ENCODE data around the gene ATXN2L. TPM values are rescaled to one million over a fixed set of nuclear protein-coding genes. Genes with fewer than 3 reads are reported as not detected.

Gene ATXN2L
- total and polyA plus RNA-seq, 4 donors, result 23.1 to 40.7 (median 32.8) TPM

DNA sequence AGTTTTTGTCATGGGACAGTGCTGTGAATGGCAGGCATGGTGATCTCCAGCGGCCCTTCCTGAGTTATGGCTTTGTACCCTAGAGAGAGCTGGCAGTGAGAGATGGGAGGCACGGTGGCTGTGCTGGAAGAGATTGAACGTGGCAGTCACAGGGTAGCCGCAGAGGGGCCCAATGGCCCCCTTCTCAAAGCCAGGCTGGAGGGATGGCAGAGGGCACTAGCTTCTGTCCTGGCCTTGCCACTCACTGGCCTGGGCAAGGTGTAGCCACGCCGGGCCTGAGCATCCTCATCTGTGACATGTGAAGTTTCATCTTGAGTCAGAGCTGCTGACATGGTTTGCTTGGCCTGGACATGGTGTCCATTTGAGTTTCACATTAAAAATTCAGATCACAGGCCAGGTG is 51.6 kb downstream of the ATXN2L start (continued):
- TF ChIP-seq, protein P1, sequence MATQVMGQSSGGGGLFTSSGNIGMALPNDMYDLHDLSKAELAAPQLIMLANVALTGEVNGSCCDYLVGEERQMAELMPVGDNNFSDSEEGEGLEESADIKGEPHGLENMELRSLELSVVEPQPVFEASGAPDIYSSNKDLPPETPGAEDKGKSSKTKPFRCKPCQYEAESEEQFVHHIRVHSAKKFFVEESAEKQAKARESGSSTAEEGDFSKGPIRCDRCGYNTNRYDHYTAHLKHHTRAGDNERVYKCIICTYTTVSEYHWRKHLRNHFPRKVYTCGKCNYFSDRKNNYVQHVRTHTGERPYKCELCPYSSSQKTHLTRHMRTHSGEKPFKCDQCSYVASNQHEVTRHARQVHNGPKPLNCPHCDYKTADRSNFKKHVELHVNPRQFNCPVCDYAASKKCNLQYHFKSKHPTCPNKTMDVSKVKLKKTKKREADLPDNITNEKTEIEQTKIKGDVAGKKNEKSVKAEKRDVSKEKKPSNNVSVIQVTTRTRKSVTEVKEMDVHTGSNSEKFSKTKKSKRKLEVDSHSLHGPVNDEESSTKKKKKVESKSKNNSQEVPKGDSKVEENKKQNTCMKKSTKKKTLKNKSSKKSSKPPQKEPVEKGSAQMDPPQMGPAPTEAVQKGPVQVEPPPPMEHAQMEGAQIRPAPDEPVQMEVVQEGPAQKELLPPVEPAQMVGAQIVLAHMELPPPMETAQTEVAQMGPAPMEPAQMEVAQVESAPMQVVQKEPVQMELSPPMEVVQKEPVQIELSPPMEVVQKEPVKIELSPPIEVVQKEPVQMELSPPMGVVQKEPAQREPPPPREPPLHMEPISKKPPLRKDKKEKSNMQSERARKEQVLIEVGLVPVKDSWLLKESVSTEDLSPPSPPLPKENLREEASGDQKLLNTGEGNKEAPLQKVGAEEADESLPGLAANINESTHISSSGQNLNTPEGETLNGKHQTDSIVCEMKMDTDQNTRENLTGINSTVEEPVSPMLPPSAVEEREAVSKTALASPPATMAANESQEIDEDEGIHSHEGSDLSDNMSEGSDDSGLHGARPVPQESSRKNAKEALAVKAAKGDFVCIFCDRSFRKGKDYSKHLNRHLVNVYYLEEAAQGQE (IDR thresholded peaks at IDR 0.05), result no peak
- TF ChIP-seq, protein P2, sequence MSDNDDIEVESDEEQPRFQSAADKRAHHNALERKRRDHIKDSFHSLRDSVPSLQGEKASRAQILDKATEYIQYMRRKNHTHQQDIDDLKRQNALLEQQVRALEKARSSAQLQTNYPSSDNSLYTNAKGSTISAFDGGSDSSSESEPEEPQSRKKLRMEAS (IDR thresholded peaks at IDR 0.05), result no peak

DNA sequence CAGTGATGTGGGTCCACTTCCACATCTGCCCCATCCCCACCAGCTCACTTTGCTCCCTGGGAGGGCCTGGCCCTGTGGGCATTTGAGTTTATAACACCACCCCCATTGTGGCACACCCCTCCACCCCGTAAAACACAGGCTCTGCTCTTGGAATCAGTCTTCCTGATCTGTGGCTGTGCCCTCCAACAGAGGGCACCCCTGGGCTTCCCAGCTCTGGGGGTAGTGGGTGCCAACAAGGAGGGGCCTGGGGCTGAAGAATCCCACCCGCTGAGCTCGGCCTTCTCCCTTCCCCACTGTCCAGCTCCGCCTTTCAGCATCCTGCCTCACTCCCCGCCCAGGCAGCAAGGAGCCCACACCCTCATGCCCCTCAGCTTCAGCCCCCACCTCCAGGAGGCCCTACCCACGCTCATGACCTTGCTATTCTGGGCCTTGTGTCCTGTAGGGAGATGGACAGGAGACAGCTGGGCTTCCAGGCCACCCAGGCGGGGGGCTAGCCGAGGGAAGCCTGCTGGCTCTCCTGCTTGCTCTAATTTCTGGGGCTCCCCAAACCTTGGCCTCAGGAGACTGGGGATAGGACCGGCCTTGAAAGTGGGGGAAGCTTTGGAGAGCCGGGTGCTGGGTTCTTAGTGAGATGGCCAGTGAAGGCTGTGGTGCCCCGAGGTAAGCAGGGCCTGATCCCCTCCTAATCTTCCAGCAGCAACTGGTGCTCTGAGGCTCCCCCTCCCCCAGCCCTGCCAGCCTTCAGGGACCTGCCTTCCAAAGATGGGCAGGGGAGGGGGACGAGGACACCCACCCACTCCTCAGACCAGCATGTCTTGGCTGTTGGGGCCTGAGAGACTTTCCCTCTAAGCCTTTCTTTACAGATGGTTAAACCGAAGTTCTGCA is 52.6 kb downstream of the ATXN2L start:
- DNase-seq (ENCODE audit: low spot score), result no peak
- Histone ChIP-seq H3K9ac (ENCODE audit: low read depth in 1 of 2, low read length in 2 of 2) (no peak overlapping the region), H3K4me3 (ENCODE audit: low read depth in 1 of 3, low read length in 3 of 3) (no peak overlapping the region), H3K27me3 (ENCODE audit: control insufficient read depth in 4 of 4, insufficient read depth in 4 of 4, low read length in 3 of 4) (no peaks in the 10 kb centered on the region), H3K27ac (ENCODE audit: low read depth in 1 of 2, low read length in 2 of 2) (no peak overlapping the region), H3K36me3 (ENCODE audit: control insufficient read depth in 4 of 4, insufficient read depth in 3 of 4, low read depth in 1 of 4, low read length in 3 of 4) (peaks cover 5 to 26% (median 8%) of the 10 kb centered on the region in 4 donors), H3K4me1 (ENCODE audit: control insufficient read depth in 4 of 4, insufficient read depth in 4 of 4, low read length in 3 of 4) (peaks cover 2 to 12% (median 11%) of the 10 kb centered on the region in 4 donors), H3K9me3 (ENCODE audit: control insufficient read depth in 4 of 4, low read length in 3 of 4) (no peaks in the 10 kb centered on the region)
- 79% methylated on average over 13 of the region's 13 CpGs for WGBS
- TF ChIP-seq TAF1 (conservative IDR thresholded peaks at IDR 0.05) (no peak), HNF4A (conservative IDR thresholded peaks at IDR 0.05) (no peak), SP1 (IDR thresholded peaks at IDR 0.05) (no peak)
- TF ChIP-seq, protein P3, sequence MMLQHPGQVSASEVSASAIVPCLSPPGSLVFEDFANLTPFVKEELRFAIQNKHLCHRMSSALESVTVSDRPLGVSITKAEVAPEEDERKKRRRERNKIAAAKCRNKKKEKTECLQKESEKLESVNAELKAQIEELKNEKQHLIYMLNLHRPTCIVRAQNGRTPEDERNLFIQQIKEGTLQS (IDR thresholded peaks at IDR 0.05), result no peak

DNA sequence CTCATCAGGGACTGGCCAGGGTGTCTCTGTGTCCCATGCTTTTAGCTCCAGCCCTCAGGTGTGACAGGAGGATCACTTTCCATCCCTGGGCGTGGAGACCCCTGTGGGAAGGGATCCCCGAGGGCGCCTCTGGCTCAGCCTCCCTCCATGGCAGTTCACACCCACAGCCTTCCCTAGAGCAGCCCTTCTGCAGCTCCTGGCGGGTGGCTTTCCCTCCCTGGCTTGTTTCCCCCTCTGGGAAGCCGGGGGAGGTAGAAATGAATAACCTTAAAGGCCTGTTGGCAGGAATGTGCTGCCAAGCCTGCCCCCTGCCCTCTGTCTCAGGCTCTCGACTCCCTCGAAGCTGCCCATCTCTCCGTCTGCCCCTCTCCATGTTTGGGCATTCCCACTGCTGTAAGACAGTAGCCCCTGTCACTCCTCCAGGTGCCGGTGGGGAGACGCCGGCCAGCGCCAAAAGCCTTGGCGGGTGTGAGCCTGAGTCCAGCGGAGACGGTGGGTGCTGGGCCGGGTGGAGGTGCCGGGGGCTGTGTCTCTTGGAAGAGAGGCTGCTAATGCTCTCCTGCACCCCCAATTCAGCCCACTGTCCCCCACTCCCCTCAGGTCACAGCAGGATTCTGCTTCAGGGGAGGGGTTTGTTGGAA is 53.3 kb downstream of the ATXN2L start:
- Histone ChIP-seq H3K27me3 (ENCODE audit: control insufficient read depth in 4 of 4, insufficient read depth in 4 of 4, low read length in 3 of 4) (no peaks in the 10 kb centered on the region), H3K9me3 (ENCODE audit: control insufficient read depth in 4 of 4, low read length in 3 of 4) (no peaks in the 10 kb centered on the region), H3K27ac (ENCODE audit: low read depth in 1 of 2, low read length in 2 of 2) (no peak overlapping the region), H3K36me3 (ENCODE audit: control insufficient read depth in 4 of 4, insufficient read depth in 3 of 4, low read depth in 1 of 4, low read length in 3 of 4) (peaks cover 5 to 19% (median 7%) of the 10 kb centered on the region in 4 donors), H3K4me1 (ENCODE audit: control insufficient read depth in 4 of 4, insufficient read depth in 4 of 4, low read length in 3 of 4) (peaks cover 2 to 12% (median 11%) of the 10 kb centered on the region in 4 donors), H3K9ac (ENCODE audit: low read depth in 1 of 2, low read length in 2 of 2) (no peak overlapping the region), H3K4me3 (ENCODE audit: low read depth in 1 of 3, low read length in 3 of 3) (no peak overlapping the region)
- WGBS, result 87% methylated on average over 17 of the region's 17 CpGs
- TF ChIP-seq HNF4G (IDR thresholded peaks at IDR 0.05), result no peak
- TF ChIP-seq, protein P4, sequence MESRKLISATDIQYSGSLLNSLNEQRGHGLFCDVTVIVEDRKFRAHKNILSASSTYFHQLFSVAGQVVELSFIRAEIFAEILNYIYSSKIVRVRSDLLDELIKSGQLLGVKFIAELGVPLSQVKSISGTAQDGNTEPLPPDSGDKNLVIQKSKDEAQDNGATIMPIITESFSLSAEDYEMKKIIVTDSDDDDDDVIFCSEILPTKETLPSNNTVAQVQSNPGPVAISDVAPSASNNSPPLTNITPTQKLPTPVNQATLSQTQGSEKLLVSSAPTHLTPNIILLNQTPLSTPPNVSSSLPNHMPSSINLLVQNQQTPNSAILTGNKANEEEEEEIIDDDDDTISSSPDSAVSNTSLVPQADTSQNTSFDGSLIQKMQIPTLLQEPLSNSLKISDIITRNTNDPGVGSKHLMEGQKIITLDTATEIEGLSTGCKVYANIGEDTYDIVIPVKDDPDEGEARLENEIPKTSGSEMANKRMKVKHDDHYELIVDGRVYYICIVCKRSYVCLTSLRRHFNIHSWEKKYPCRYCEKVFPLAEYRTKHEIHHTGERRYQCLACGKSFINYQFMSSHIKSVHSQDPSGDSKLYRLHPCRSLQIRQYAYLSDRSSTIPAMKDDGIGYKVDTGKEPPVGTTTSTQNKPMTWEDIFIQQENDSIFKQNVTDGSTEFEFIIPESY (IDR thresholded peaks at IDR 0.05), result no peak
- TF ChIP-seq, protein P1 (IDR thresholded peaks at IDR 0.05), result no peak
- TF ChIP-seq, protein P5, sequence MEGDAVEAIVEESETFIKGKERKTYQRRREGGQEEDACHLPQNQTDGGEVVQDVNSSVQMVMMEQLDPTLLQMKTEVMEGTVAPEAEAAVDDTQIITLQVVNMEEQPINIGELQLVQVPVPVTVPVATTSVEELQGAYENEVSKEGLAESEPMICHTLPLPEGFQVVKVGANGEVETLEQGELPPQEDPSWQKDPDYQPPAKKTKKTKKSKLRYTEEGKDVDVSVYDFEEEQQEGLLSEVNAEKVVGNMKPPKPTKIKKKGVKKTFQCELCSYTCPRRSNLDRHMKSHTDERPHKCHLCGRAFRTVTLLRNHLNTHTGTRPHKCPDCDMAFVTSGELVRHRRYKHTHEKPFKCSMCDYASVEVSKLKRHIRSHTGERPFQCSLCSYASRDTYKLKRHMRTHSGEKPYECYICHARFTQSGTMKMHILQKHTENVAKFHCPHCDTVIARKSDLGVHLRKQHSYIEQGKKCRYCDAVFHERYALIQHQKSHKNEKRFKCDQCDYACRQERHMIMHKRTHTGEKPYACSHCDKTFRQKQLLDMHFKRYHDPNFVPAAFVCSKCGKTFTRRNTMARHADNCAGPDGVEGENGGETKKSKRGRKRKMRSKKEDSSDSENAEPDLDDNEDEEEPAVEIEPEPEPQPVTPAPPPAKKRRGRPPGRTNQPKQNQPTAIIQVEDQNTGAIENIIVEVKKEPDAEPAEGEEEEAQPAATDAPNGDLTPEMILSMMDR (IDR thresholded peaks at IDR 0.05; ENCODE audit: low read depth, low read length, missing input control), result no peak
- no peak for TF ChIP-seq EGR1 (IDR thresholded peaks at IDR 0.05; ENCODE audit: low read depth in 2 of 2)
- no peak for DNase-seq (ENCODE audit: low spot score)

Measured in liver (tissue), 9 donors.